ENCODE measurements around the gene ARPP19. TPM values are rescaled to one million over a fixed set of nuclear protein-coding genes. Genes with fewer than 3 reads are reported as not detected.
"Not testable (repeated sequence)": the region's sequence is repeated elsewhere in the genome, so short reads cannot be mapped to it uniquely, and the experiment has no call there.

The ARPP19 gene
- total RNA-seq, 5 donors from 2014 or later (not counting 1 experiment from before 2014, with no cell fraction given), result 84.1 to 106 (median 95.9) TPM

DNA sequence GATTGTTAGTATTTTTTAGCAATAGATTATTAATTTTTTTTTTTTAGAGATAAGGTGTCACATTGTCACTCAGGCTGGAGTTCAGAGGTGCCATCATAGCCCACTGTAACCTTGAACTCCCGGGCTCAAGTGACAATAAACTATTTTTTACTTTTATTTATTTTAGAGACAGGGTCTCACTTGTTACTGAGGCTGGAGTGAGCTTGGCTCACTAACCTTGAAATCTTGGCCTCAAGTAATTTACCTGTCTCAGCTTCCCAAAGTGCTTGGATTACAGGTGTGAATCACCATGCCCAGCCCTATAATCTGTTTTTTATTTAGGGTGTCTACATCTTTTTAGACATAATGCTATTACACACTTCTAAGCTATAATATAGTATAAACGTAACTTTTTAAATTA lies 7.9 kb upstream of the ARPP19 start:
- no CpG with 5 or more reads among the region's 2 CpGs for WGBS (ENCODE audit: insufficient coverage)
- Histone ChIP-seq H3K27me3 (replicated peaks in 1 of 2; ENCODE audit: control insufficient read depth in 2 of 2, extremely low read depth in 1 of 2, insufficient read depth in 2 of 2, low read length in 1 of 2) (no peaks in the 10 kb centered on the region), H3K9me3 (no peaks in the 10 kb centered on the region), H3K36me3 (ENCODE audit: control insufficient read depth in 2 of 2, extremely low read depth in 1 of 2, insufficient read depth in 1 of 2, low read length in 1 of 2) (peaks cover 5 to 7% of the 10 kb centered on the region in 2 donors), H3K27ac (ENCODE audit: low read length) (no peak overlapping the region), H3K4me1 (ENCODE audit: control insufficient read depth in 1 of 2, extremely low read depth in 1 of 2, insufficient read depth in 2 of 2, low read length in 2 of 2) (no peaks in the 10 kb centered on the region), H3K4me3 (ENCODE audit: control insufficient read depth in 1 of 2, extremely low read depth in 1 of 2, low read length in 1 of 2) (no peak overlapping the region)
- ATAC-seq (replicated peaks in 1 of 4), result no peak
- Mint-ChIP-seq H3K4me3 (no peak overlapping the region), H3K36me3 (peaks cover 8% of the 10 kb centered on the region), H3K9me3 (peaks cover 0 to 5% (median 0%) of the 10 kb centered on the region in 3 donors), H3K4me1 (no peaks in the 10 kb centered on the region), H3K27me3 (no peaks in the 10 kb centered on the region), H3K27ac (no peak overlapping the region)
- ChIA-PET POLR2A (interaction anchor here in 1 of 2 donors (0.6 kb wide), 1 partner anchor 840 kb away, joined by 3 read pairs; no protein-coding TSS in a partner anchor), CTCF (no interaction called here)
- DNase-seq, result no peak

DNA sequence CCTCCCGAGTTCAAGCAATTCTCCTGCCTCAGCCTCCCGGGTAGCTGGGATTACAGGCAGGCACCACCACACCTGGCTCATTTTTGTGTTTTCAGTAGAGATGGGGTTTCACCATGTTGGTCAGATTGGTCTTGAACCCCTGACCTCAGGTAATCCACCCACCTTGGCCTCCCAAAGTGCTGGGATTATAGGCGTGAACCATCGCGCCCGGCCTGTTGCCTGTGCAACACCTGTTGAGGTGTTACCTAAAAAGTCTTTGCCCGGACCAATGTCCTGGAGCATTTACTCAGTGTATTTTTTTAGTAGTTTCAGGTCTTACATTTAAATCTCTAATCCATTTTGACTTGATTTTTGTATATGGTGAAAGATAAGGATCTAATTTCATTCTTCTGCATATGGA lies 6.7 kb upstream of the ARPP19 start:
- H3K27me3 ChIP-seq (replicated peaks in 1 of 2; ENCODE audit: control insufficient read depth in 2 of 2, extremely low read depth in 1 of 2, insufficient read depth in 2 of 2, low read length in 1 of 2); H3K9me3 Mint-ChIP-seq; CTCF ChIA-PET; POLR2A ChIA-PET; H3K4me1 Mint-ChIP-seq; H3K4me3 ChIP-seq (ENCODE audit: control insufficient read depth in 1 of 2, extremely low read depth in 1 of 2, low read length in 1 of 2); H3K9me3 ChIP-seq; ATAC-seq (replicated peaks in 1 of 4); H3K27ac Mint-ChIP-seq; DNase-seq; H3K4me3 Mint-ChIP-seq; H3K4me1 ChIP-seq (ENCODE audit: control insufficient read depth in 1 of 2, extremely low read depth in 1 of 2, insufficient read depth in 2 of 2, low read length in 2 of 2); H3K36me3 Mint-ChIP-seq; H3K27me3 Mint-ChIP-seq; H3K27ac ChIP-seq (ENCODE audit: low read length); H3K36me3 ChIP-seq (ENCODE audit: control insufficient read depth in 2 of 2, extremely low read depth in 1 of 2, insufficient read depth in 1 of 2, low read length in 1 of 2): not testable (repeated sequence)
- WGBS (ENCODE audit: insufficient coverage), result no CpG with 5 or more reads among the region's 7 CpGs

DNA sequence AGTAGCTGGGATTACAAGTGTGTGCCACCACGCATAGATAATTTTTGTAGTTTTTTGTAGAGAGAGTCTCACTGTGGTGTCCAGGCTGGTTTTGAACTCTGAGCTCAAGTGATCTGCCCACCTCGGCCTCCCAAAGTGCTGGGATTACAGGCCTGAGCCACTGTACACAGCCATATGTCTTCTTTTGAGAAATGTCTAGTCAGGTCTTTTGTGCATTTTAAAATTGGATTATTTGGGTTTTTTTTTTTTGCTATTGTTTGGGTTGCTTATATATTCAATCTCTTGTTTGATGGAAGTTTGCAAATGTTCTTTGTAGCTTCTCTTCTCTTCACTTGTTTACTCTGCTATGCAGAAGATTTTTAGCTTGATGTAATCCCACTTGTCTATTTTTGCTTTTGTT lies 6.2 kb upstream of the ARPP19 start:
- Mint-ChIP-seq H3K27me3 (no peaks in the 10 kb centered on the region), H3K36me3 (peaks cover 4% of the 10 kb centered on the region), H3K27ac (no peak overlapping the region), H3K4me1 (no peaks in the 10 kb centered on the region), H3K4me3 (no peak overlapping the region), H3K9me3 (peaks cover 0 to 5% (median 0%) of the 10 kb centered on the region in 3 donors)
- H3K36me3 ChIP-seq (ENCODE audit: control insufficient read depth in 2 of 2, extremely low read depth in 1 of 2, insufficient read depth in 1 of 2, low read length in 1 of 2), result peaks cover 0 to 5% of the 10 kb centered on the region in 2 donors
- WGBS (ENCODE audit: insufficient coverage), result 100% methylated on average over 1 of the region's 2 CpGs
- H3K4me3 ChIP-seq (ENCODE audit: control insufficient read depth in 1 of 2, extremely low read depth in 1 of 2, low read length in 1 of 2), result no peak overlapping the region
- no peaks in the 10 kb centered on the region for H3K9me3 ChIP-seq
- ChIA-PET CTCF (no interaction called here), POLR2A (interaction anchor here in 1 of 2 donors (0.6 kb wide), 1 partner anchor 150 kb away, joined by 6 read pairs; no protein-coding TSS in a partner anchor)
- ATAC-seq (replicated peaks in 1 of 4) (no peak), DNase-seq (no peak)
- H3K27me3 ChIP-seq (replicated peaks in 1 of 2; ENCODE audit: control insufficient read depth in 2 of 2, extremely low read depth in 1 of 2, insufficient read depth in 2 of 2, low read length in 1 of 2), result no peaks in the 10 kb centered on the region
- H3K4me1 ChIP-seq (ENCODE audit: control insufficient read depth in 1 of 2, extremely low read depth in 1 of 2, insufficient read depth in 2 of 2, low read length in 2 of 2), result no peaks in the 10 kb centered on the region
- no peak overlapping the region for H3K27ac ChIP-seq (ENCODE audit: low read length)

DNA sequence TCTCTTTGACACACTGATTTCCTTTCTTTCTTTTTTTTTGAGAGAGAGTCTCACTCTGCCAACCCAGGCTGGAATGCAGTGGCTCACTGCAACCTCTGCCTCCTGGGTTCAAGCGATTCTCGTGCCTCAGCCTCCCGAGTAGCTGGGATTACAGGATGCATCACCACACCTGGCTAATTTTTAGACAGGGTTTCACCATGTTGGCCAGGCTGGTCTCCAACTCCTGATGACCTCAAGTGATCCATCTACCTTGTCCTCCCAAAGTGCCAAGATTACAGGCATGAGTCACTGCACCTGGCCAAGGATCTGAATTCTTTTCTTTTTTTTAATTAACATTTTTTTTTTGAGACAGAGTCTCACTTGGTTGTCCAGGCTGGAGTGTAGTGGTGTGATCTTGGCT lies 5.8 kb upstream of the ARPP19 start:
- ChIA-PET POLR2A (interaction anchor here in 1 of 2 donors (0.6 kb wide), 1 partner anchor 149 kb away, joined by 6 read pairs; no protein-coding TSS in a partner anchor), CTCF (interaction anchor here in 1 of 2 donors (0.6 kb wide), 1 partner anchor 1686 kb away, joined by 10 read pairs; no protein-coding TSS in a partner anchor)
- H3K4me3 Mint-ChIP-seq; H3K36me3 ChIP-seq (ENCODE audit: control insufficient read depth in 2 of 2, extremely low read depth in 1 of 2, insufficient read depth in 1 of 2, low read length in 1 of 2); H3K27ac Mint-ChIP-seq; H3K27me3 ChIP-seq (replicated peaks in 1 of 2; ENCODE audit: control insufficient read depth in 2 of 2, extremely low read depth in 1 of 2, insufficient read depth in 2 of 2, low read length in 1 of 2); H3K9me3 ChIP-seq; H3K36me3 Mint-ChIP-seq; H3K4me1 ChIP-seq (ENCODE audit: control insufficient read depth in 1 of 2, extremely low read depth in 1 of 2, insufficient read depth in 2 of 2, low read length in 2 of 2); H3K4me1 Mint-ChIP-seq; H3K4me3 ChIP-seq (ENCODE audit: control insufficient read depth in 1 of 2, extremely low read depth in 1 of 2, low read length in 1 of 2); DNase-seq; ATAC-seq (replicated peaks in 1 of 4); H3K27me3 Mint-ChIP-seq; H3K9me3 Mint-ChIP-seq; H3K27ac ChIP-seq (ENCODE audit: low read length): not testable (repeated sequence)
- WGBS (ENCODE audit: insufficient coverage), result 95% methylated on average over 3 of the region's 3 CpGs

- ChIA-PET CTCF (no interaction called here), POLR2A (no interaction called here)
- H3K27me3 ChIP-seq (replicated peaks in 1 of 2; ENCODE audit: control insufficient read depth in 2 of 2, extremely low read depth in 1 of 2, insufficient read depth in 2 of 2, low read length in 1 of 2), result no peaks in the 10 kb centered on the region
- WGBS (ENCODE audit: insufficient coverage), result 4% methylated on average over 9 of the region's 25 CpGs
- Mint-ChIP-seq H3K36me3 (peaks cover 3% of the 10 kb centered on the region), H3K4me3 (peak overlapping the region; percentile 91 to 95 (median 92)), H3K27ac (peak overlapping the region; percentile 95), H3K4me1 (peaks cover 46 to 47% (median 47%) of the 10 kb centered on the region in 3 donors), H3K27me3 (no peaks in the 10 kb centered on the region), H3K9me3 (no peaks in the 10 kb centered on the region)
- peaks cover 14 to 33% of the 10 kb centered on the region in 2 experiments for H3K4me1 ChIP-seq (ENCODE audit: control insufficient read depth in 1 of 2, extremely low read depth in 1 of 2, insufficient read depth in 2 of 2, low read length in 2 of 2)
- H3K27ac ChIP-seq (ENCODE audit: low read length), result peak overlapping the region; percentile 91
- peak overlapping the region; percentile 58 to 73 for H3K4me3 ChIP-seq (ENCODE audit: control insufficient read depth in 1 of 2, extremely low read depth in 1 of 2, low read length in 1 of 2)
- peaks cover 0 to 2% of the 10 kb centered on the region in 2 donors for H3K36me3 ChIP-seq (ENCODE audit: control insufficient read depth in 2 of 2, extremely low read depth in 1 of 2, insufficient read depth in 1 of 2, low read length in 1 of 2)
- ATAC-seq (replicated peaks in 1 of 4) (peak; percentile 26 to 41 (median 38)), DNase-seq (peak in 26 of 35 experiments; percentile 7 to 47 (median 18))
- no peaks in the 10 kb centered on the region for H3K9me3 ChIP-seq
Observed at GRCh38 chr15:52567871-52568600, 794 bp downstream of the ARPP19 start.

DNA sequence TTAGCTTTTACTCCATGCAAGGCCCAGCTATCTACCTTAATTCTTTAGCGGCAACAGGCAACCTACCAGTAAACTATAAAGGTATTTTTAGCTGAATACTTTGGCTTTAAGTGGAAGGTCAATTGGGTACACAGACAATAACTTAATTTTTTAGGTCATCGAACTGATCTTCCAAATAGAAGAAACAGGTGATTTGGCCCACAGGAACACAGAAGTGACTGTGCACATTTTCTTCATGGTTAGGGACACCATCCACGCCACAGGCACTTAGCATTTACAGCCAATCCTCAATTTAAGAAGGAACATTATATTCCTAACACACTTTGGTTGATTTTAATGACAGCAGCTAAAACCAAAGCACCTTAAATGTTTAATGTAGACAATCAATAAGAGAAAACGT lies 1.9 kb downstream of the ARPP19 start:
- Mint-ChIP-seq H3K9me3 (no peaks in the 10 kb centered on the region), H3K4me1 (peaks cover 56 to 57% (median 56%) of the 10 kb centered on the region in 3 donors), H3K36me3 (peaks cover 7% of the 10 kb centered on the region), H3K27ac (peak overlapping the region in 1 of 2 donors; percentile 95), H3K4me3 (peak overlapping the region; percentile 91 to 95 (median 92)), H3K27me3 (no peaks in the 10 kb centered on the region)
- Histone ChIP-seq H3K36me3 (ENCODE audit: control insufficient read depth in 2 of 2, extremely low read depth in 1 of 2, insufficient read depth in 1 of 2, low read length in 1 of 2) (peaks cover 0 to 2% of the 10 kb centered on the region in 2 donors), H3K4me1 (ENCODE audit: control insufficient read depth in 1 of 2, extremely low read depth in 1 of 2, insufficient read depth in 2 of 2, low read length in 2 of 2) (peaks cover 14 to 36% of the 10 kb centered on the region in 2 experiments), H3K4me3 (ENCODE audit: control insufficient read depth in 1 of 2, extremely low read depth in 1 of 2, low read length in 1 of 2) (no peak overlapping the region), H3K9me3 (no peaks in the 10 kb centered on the region), H3K27me3 (replicated peaks in 1 of 2; ENCODE audit: control insufficient read depth in 2 of 2, extremely low read depth in 1 of 2, insufficient read depth in 2 of 2, low read length in 1 of 2) (no peaks in the 10 kb centered on the region), H3K27ac (ENCODE audit: low read length) (no peak overlapping the region)
- DNase-seq, result no peak
- ChIA-PET CTCF (interaction anchor here in 1 of 2 donors (0.5 kb wide), 1 partner anchor 268 kb away, joined by 7 read pairs; no protein-coding TSS in a partner anchor), POLR2A (interaction anchor here in 1 of 2 donors (0.6 kb wide), 1 partner anchor 18 kb away, joined by 3 read pairs; no protein-coding TSS in a partner anchor)
- no peak for ATAC-seq (replicated peaks in 1 of 4)
- WGBS (ENCODE audit: insufficient coverage), result 40% methylated on average over 1 of the region's 4 CpGs

All from T-cell (primary cell).